HG03521 (cell line): ENCODE data around the gene SMIM41.

Experiments
- ATAC-seq: cut with Tn5 transposase; IDR thresholded peaks from one replicate; pipeline ENCODE4 v1.9.1; 2021; ENCODE audit warnings: mild to moderate bottlenecking, moderate library complexity; ENCODE audit not compliant: unreplicated experiment

Gene SMIM41

GRCh38 chr12:52079576-52080402 is at the start of gene SMIM41:
Gene SMIM41 (plus strand): TSS chr12:52079704. CDS start chr12:52079780, 76 bp downstream.
- ATAC-seq, result no peak

GRCh38 chr12:52032446-52032803 is 47.1 kb upstream of the SMIM41 start:
- ATAC-seq, result no peak

- ATAC-seq, result peak; percentile 88
Measured at GRCh38 chr12:52032804-52033445, 46.6 kb upstream of the SMIM41 start.

GRCh38 chr12:52033446-52034140 is 45.9 kb upstream of the SMIM41 start:
- no peak for ATAC-seq

- ATAC-seq, result no peak
Measured at GRCh38 chr12:52035190-52035589, 44.3 kb upstream of the SMIM41 start.

GRCh38 chr12:52035926-52036325 is 43.6 kb upstream of the SMIM41 start:
- ATAC-seq, result no peak

- peak; percentile 38 for ATAC-seq
Measured at GRCh38 chr12:52036587-52037171, 42.8 kb upstream of the SMIM41 start.

- no peak for ATAC-seq
Measured at GRCh38 chr12:52037248-52037861, 42.1 kb upstream of the SMIM41 start.

GRCh38 chr12:52038447-52038846 is 41.1 kb upstream of the SMIM41 start:
- no peak for ATAC-seq

- no peak for ATAC-seq
Measured at GRCh38 chr12:52041035-52041434, 38.5 kb upstream of the SMIM41 start.

GRCh38 chr12:52041695-52042123 is 37.8 kb upstream of the SMIM41 start:
- no peak for ATAC-seq

GRCh38 chr12:52042706-52043385 is 36.7 kb upstream of the SMIM41 start:
- ATAC-seq, result no peak

- ATAC-seq, result no peak
Measured at GRCh38 chr12:52043386-52044212, 35.9 kb upstream of the SMIM41 start.

- no peak for ATAC-seq
Measured at GRCh38 chr12:52044292-52044983, 35.1 kb upstream of the SMIM41 start.

- no peak for ATAC-seq
Measured at GRCh38 chr12:52045794-52046199, 33.7 kb upstream of the SMIM41 start.

- ATAC-seq, result no peak
Measured at GRCh38 chr12:52046859-52047258, 32.6 kb upstream of the SMIM41 start.

- no peak for ATAC-seq
Measured at GRCh38 chr12:52049286-52049685, 30.2 kb upstream of the SMIM41 start.

- no peak for ATAC-seq
Measured at GRCh38 chr12:52049688-52050087, 29.8 kb upstream of the SMIM41 start.
